Endothelial cell of umbilical vein (primary cell): ENCODE data around the gene NANOS3. TPM values are rescaled to one million over a fixed set of nuclear protein-coding genes. Genes with fewer than 3 reads are reported as not detected.

Source experiments
- BruUV-seq: library from RNA; stranded (reverse); fragments of 400-500 nt; replicated peaks from 2 replicates; lab custom pipeline; 2021; lab: Mats Ljungman, UMichigan
- CTCF ChIA-PET: fragments of 300-600, 350-600 bp; sonication (Branson Sonifier 250); formaldehyde crosslinking; loops from one replicate; lab custom pipeline; 2021; ENCODE audit warnings: antibody characterized with exemption, inconsistent platforms; lab: Charles Lee
- POLR2A ChIA-PET: fragments of 300-600, 350-600 bp; sonication (Branson Sonifier 250); formaldehyde crosslinking; loops from one replicate; lab custom pipeline; 2021; ENCODE audit warnings: antibody characterized with exemption, inconsistent platforms; lab: Charles Lee
- DNase-seq: peaks from one replicate; pipeline ENCODE4 v3.0.0-alpha.2; 2011; ENCODE audit warnings: low read depth, low spot score
- FAIRE-seq: peaks from 2 replicates; lab custom pipeline; 2011; peaks lifted over from hg19 to GRCh38; lab: Jason Lieb, UNC
- H2AFZ ChIP-seq: 2 replicates; pipeline ENCODE4 v1.6.0; 2012; ENCODE audit warnings: low read depth, low read length, control low read depth, inconsistent platforms
- H3K27ac ChIP-seq: 2 replicates; pipeline ENCODE4 v1.5.1; 2011; ENCODE audit warnings: low read depth, mild to moderate bottlenecking, control low read depth, low read length, moderate library complexity; ENCODE audit not compliant: insufficient read depth
- H3K27me3 ChIP-seq, 2 experiments: 2 replicates each; pipeline versions ENCODE4 v1.6.0 to v1.6.1; 2011; ENCODE audit warnings: low read length in 2 of 2, mixed read lengths in 1 of 2; ENCODE audit not compliant: control insufficient read depth in 2 of 2, insufficient read depth in 2 of 2
- H3K36me3 ChIP-seq, 2 experiments: 2 replicates in 1 of 2; 3 replicates in 1 of 2; pipeline ENCODE4 v1.5.1; 2011; ENCODE audit warnings: low read length in 2 of 2, mild to moderate bottlenecking in 1 of 2, moderate library complexity in 1 of 2; ENCODE audit not compliant: control insufficient read depth in 2 of 2, insufficient read depth in 2 of 2; ENCODE audit errors: extremely low read depth in 1 of 2
- H3K4me1 ChIP-seq: 3 replicates; pipeline ENCODE4 v1.5.1; 2011; ENCODE audit warnings: mild to moderate bottlenecking, low read length; ENCODE audit not compliant: control insufficient read depth, insufficient read depth; ENCODE audit errors: extremely low read depth
- H3K4me2 ChIP-seq: 2 replicates; pipeline ENCODE4 v1.6.1; 2011; ENCODE audit warnings: low read length, control low read depth, mixed read lengths; ENCODE audit not compliant: insufficient read depth
- H3K4me3 ChIP-seq, 3 experiments: fragments of 200-600 bp in 1 of 3; sonication (generic), shearing (Covaris generic) in 1 of 3; replicated peaks in 1 of 3; 2 replicates each; pipeline ENCODE4 v1.5.1; 2011 to 2016; ENCODE audit warnings: control low read depth in 3 of 3, low read length in 3 of 3, mild to moderate bottlenecking in 2 of 3, inconsistent platforms in 1 of 3, low read depth in 1 of 3, moderate library complexity in 1 of 3; ENCODE audit not compliant: insufficient read depth in 1 of 3
- H3K79me2 ChIP-seq: 2 replicates; pipeline ENCODE4 v1.6.0; 2012; ENCODE audit warnings: low read length, inconsistent platforms; ENCODE audit not compliant: control insufficient read depth, insufficient read depth
- H3K9ac ChIP-seq: replicated peaks from 2 replicates; pipeline ENCODE3; 2011; ENCODE audit warnings: low read length, control low read depth; ENCODE audit not compliant: insufficient read depth; ENCODE audit errors: extremely low read depth
- H3K9me1 ChIP-seq: replicated peaks from 3 replicates; pipeline ENCODE4 v1.6.0; 2011; ENCODE audit warnings: mild to moderate bottlenecking, low read length; ENCODE audit not compliant: control insufficient read depth, insufficient read depth; ENCODE audit errors: extremely low read depth
- H3K9me3 ChIP-seq: replicated peaks from 2 replicates; pipeline ENCODE4 v1.5.1; 2012; ENCODE audit warnings: low read length, inconsistent platforms; ENCODE audit not compliant: control insufficient read depth, insufficient read depth
- H4K20me1 ChIP-seq: replicated peaks from 2 replicates; pipeline ENCODE3; 2011; ENCODE audit warnings: mild to moderate bottlenecking, low read length; ENCODE audit not compliant: control insufficient read depth, insufficient read depth; ENCODE audit errors: extremely low read depth
- CTCF ChIP-seq, 2 donors: IDR thresholded peaks; 1 replicate in 1 of 2; 2 replicates in 1 of 2; pipeline ENCODE4 v1.5.1; 2011; ENCODE audit warnings: low read length in 2 of 2, mild to moderate bottlenecking in 2 of 2, moderate library complexity in 2 of 2, control low read depth in 1 of 2, inconsistent platforms in 1 of 2, low read depth in 1 of 2; ENCODE audit not compliant: insufficient read depth in 1 of 2; ENCODE audit errors: extremely low read depth in 1 of 2
- dilution Hi-C: fragments of 300-500 bp; cut with MboI; formaldehyde crosslinking; loops from one replicate; pipeline ENCODE4 v1.15.0; 2019; ENCODE audit warnings: low sequenced_read_pairs; ENCODE audit not compliant: extremely low pct_ligation_motif_present
- intact Hi-C: fragments of 100-400 bp; cut with micrococcal nuclease; formaldehyde crosslinking; loops from one replicate; pipeline ENCODE4 v1.10.0; 2022
- polyA plus RNA-seq, 4 experiments: library from polyadenylated mRNA; depleted of rRNA in 3 of 4; stranded (reverse) in 3 of 4; unstranded in 1 of 4; fragments of >200 nt; gene quantifications; 2 replicates each; pipeline versions ENCODE4 v1.2.1 to v1.2.3, GENCODE V29; 2011 to 2012; ENCODE audit warnings: missing spikeins in 1 of 4
- total RNA-seq: library from RNA; stranded (reverse); gene quantifications from 2 replicates; pipeline ENCODE4 v1.2.3, GENCODE V29; 2021

NANOS3 gene
- total and polyA plus RNA-seq, 2 donors (not counting 3 experiments of a cell fraction or from before 2014, with no cell fraction given), result 1.0 to 4.4 TPM

- FAIRE-seq, result no peak
Observed at GRCh38 chr19:13881251-13881691, 4.3 kb downstream of the NANOS3 start.

More at GRCh38 chr19:13881251-13881691, 4.3 kb downstream of the NANOS3 start:
- no peak overlapping the region for H3K4me2 ChIP-seq
- no TSS peak for BruUV-seq
- no peaks in the 10 kb centered on the region for H3K9me3 ChIP-seq
- no peak overlapping the region for H3K9ac ChIP-seq
- peaks cover 5% of the 10 kb centered on the region for H3K4me1 ChIP-seq
- no peaks in the 10 kb centered on the region for H3K36me3 ChIP-seq
- no peak overlapping the region for H2AFZ ChIP-seq
- intact Hi-C loops (loop anchor here (5.0 kb wide), 2 partner anchors 176 to 466 kb away; no protein-coding TSS in a partner anchor), dilution Hi-C loops (no loop called here)
- H4K20me1 ChIP-seq, result no peaks in the 10 kb centered on the region
- no peaks in the 10 kb centered on the region for H3K79me2 ChIP-seq
- no peaks in the 10 kb centered on the region for H3K9me1 ChIP-seq
- CTCF ChIA-PET, result interaction anchor here (1.0 to 8.1 kb wide), 9 partner anchors 8 to 467 kb away, joined by 3 to 74 read pairs (median 6); partner anchors contain the start of genes ASF1B, DCAF15, IL27RA and MISP3
- POLR2A ChIA-PET, result no interaction called here
- no peak overlapping the region for H3K27ac ChIP-seq
- no peak overlapping the region for H3K4me3 ChIP-seq
- no peak for TF ChIP-seq CTCF (IDR thresholded peaks at IDR 0.05; ENCODE audit: extremely low read depth in 1 of 2, insufficient read depth in 1 of 2, low read depth in 1 of 2, low read length in 2 of 2)
- DNase-seq, result no peak
- H3K27me3 ChIP-seq, result no peaks in the 10 kb centered on the region
